Panc1 (cell line): ENCODE data around the gene C17orf50.

Experiments
- POLR2AphosphoS5 ChIP-seq: IDR thresholded peaks from 2 replicates; pipeline ENCODE4 v1.6.1; 2012; ENCODE audit warnings: mild to moderate bottlenecking, low read depth, low read length, moderate library complexity
- SIN3A ChIP-seq: IDR thresholded peaks from 2 replicates; pipeline ENCODE4 v1.6.1; 2012; ENCODE audit warnings: low read depth, mild to moderate bottlenecking, low read length, moderate library complexity, borderline replicate concordance; ENCODE audit not compliant: insufficient read depth
- TF ChIP-seq, protein P1 (sequence below): fragments of 450-650 bp; IDR thresholded peaks from 2 replicates; pipeline ENCODE4 v1.5.1; 2017; ENCODE audit warnings: mild to moderate bottlenecking

DNA sequence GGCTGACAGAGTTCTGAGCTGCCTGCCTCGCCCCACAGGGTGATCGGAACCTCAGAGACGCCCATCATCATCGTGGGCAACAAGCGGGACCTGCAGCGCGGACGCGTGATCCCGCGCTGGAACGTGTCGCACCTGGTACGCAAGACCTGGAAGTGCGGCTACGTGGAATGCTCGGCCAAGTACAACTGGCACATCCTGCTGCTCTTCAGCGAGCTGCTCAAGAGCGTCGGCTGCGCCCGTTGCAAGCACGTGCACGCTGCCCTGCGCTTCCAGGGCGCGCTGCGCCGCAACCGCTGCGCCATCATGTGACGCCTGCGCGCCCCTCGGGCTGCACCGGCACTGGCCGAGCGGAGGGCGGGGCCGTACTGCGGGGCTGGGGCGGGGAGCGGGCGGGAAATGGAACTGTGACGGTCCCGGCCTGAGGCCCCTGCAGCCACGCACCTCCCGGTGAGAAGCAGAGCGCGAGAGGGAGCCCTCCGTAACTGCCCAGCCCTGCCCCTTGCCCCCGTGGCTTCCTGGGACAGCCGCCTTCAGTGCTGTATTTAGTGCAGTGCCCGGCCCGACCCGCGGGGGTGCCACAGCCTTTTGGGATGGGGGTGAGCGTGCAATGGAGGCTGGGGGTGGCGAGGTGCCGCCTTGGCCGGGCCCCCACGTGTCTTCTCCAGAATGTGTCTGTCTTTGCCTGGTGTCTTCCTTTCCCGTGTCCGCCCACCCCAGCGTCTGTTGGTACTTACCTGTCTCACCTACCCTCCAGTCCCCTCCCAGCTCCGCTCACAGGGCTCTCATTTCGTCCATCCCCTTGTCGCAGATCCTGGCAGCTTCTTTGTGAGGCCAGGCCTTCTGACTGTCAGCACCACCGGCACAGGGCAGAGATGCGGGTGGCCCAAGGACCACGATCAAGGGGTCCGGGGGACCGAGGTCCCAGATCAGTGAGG lies 19.4 kb upstream of the C17orf50 start:
- TF ChIP-seq, protein P1, sequence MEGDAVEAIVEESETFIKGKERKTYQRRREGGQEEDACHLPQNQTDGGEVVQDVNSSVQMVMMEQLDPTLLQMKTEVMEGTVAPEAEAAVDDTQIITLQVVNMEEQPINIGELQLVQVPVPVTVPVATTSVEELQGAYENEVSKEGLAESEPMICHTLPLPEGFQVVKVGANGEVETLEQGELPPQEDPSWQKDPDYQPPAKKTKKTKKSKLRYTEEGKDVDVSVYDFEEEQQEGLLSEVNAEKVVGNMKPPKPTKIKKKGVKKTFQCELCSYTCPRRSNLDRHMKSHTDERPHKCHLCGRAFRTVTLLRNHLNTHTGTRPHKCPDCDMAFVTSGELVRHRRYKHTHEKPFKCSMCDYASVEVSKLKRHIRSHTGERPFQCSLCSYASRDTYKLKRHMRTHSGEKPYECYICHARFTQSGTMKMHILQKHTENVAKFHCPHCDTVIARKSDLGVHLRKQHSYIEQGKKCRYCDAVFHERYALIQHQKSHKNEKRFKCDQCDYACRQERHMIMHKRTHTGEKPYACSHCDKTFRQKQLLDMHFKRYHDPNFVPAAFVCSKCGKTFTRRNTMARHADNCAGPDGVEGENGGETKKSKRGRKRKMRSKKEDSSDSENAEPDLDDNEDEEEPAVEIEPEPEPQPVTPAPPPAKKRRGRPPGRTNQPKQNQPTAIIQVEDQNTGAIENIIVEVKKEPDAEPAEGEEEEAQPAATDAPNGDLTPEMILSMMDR: no peak
- TF ChIP-seq POLR2AphosphoS5 (no peak), SIN3A (no peak)
